Measurements from ENCODE around the gene DDC. TPM values are rescaled to one million over a fixed set of nuclear protein-coding genes. Genes with fewer than 3 reads are reported as not detected.

Gene DDC
- total and polyA plus RNA-seq, 2 donors (not counting 3 experiments of a cell fraction or from before 2014, with no cell fraction given), result not detected

- dilution Hi-C loops (cut with MboI; ENCODE audit: extremely low pct_ligation_motif_present, low sequenced_read_pairs) (no loop called here), intact Hi-C loops (cut with micrococcal nuclease) (no loop called here)
- Histone ChIP-seq H3K36me3 (ENCODE audit: control insufficient read depth in 2 of 2, extremely low read depth in 1 of 2, insufficient read depth in 2 of 2, low read length in 2 of 2) (no peaks in the 10 kb centered on the region), H3K9me1 (replicated peaks; ENCODE audit: control insufficient read depth, extremely low read depth, insufficient read depth, low read length) (no peaks in the 10 kb centered on the region), H3K4me1 (ENCODE audit: control insufficient read depth, extremely low read depth, insufficient read depth, low read length) (no peaks in the 10 kb centered on the region), H3K27me3 (ENCODE audit: control insufficient read depth in 2 of 2, insufficient read depth in 2 of 2, low read length in 2 of 2) (no peaks in the 10 kb centered on the region), H3K9ac (replicated peaks; ENCODE audit: extremely low read depth, insufficient read depth, low read length) (no peak overlapping the region), H3K4me2 (ENCODE audit: insufficient read depth, low read length) (no peak overlapping the region), H4K20me1 (replicated peaks; ENCODE audit: control insufficient read depth, extremely low read depth, insufficient read depth, low read length) (no peaks in the 10 kb centered on the region), H2AFZ (ENCODE audit: low read depth, low read length) (no peak overlapping the region), H3K27ac (ENCODE audit: insufficient read depth, low read depth, low read length) (no peak overlapping the region), H3K9me3 (replicated peaks; ENCODE audit: control insufficient read depth, insufficient read depth, low read length) (no peaks in the 10 kb centered on the region), H3K79me2 (ENCODE audit: control insufficient read depth, insufficient read depth, low read length) (no peaks in the 10 kb centered on the region), H3K4me3 (replicated peaks in 1 of 3; ENCODE audit: insufficient read depth in 1 of 3, low read depth in 1 of 3, low read length in 3 of 3) (no peak overlapping the region)
- DNase-seq (ENCODE audit: low read depth, low spot score) (no peak), FAIRE-seq (no peak)
- POLR2A ChIA-PET, result no interaction called here
- CTCF ChIA-PET, result interaction anchor here (1.4 kb wide), 1 partner anchor 12 kb away, joined by 10 read pairs; no protein-coding TSS in a partner anchor
- TF ChIP-seq FOS (IDR thresholded peaks at IDR 0.05; ENCODE audit: borderline replicate concordance, insufficient read depth, low read length) (no peak), POLR2AphosphoS5 (IDR thresholded peaks at IDR 0.05; ENCODE audit: insufficient read depth, low read depth, low read length) (no peak), GATA2 (IDR thresholded peaks at IDR 0.05; ENCODE audit: insufficient read depth, insufficient read length, low read depth, low read length) (no peak), MAX (IDR thresholded peaks at IDR 0.05; ENCODE audit: insufficient read depth, insufficient read length) (no peak), EZH2 (IDR thresholded peaks at IDR 0.05; ENCODE audit: borderline replicate concordance, low read depth, low read length, severe bottlenecking) (no peak), CTCF (IDR thresholded peaks at IDR 0.05; ENCODE audit: extremely low read depth in 1 of 2, insufficient read depth in 1 of 2, low read depth in 1 of 2, low read length in 2 of 2) (no peak), POLR2A (IDR thresholded peaks at IDR 0.05; ENCODE audit: low read depth, low read length) (no peak)
- no TSS peak for BruUV-seq (replicated peaks)
Observed at GRCh38 chr7:50509459-50509858, 55.7 kb downstream of the DDC start.
